ENCODE data around the gene TMEM165.

The TMEM165 gene

GRCh38 chr4:55468724-55469123, 73.0 kb downstream of the TMEM165 start:
- no peak for DNase-seq

- no peak for DNase-seq
Measured at GRCh38 chr4:55469979-55470378, 74.2 kb downstream of the TMEM165 start.
